HK-2 (cell line): ENCODE results near the gene TNPO3.
"Not testable (repeated sequence)": the region's sequence is repeated elsewhere in the genome, so short reads cannot be mapped to it uniquely, and the experiment has no call there.

Experiments
- DNase-seq: peaks from one replicate; pipeline ENCODE4 v3.0.0-alpha.2; 2018; ENCODE audit not compliant: unreplicated experiment

TNPO3 gene

DNA sequence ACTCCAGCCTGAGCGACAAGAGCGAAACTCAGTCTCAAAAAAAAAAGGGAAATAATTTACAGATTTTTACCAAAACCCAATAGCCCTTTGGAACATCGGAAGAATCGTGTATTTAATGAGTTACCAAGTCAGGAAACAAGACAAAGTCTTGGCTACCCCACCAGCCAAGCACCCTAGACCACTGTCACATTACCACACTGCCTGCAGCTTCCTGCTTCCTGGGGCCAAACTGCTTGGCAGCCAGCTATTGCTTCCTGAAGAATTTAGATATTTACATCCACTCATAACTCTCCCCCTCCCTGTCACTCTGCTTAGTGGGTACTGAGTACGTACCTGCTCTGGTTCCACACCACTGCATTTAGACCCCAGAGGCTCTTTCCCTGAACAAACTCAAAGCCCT, 14.1 kb upstream of the TNPO3 start:
- no peak for DNase-seq

DNA sequence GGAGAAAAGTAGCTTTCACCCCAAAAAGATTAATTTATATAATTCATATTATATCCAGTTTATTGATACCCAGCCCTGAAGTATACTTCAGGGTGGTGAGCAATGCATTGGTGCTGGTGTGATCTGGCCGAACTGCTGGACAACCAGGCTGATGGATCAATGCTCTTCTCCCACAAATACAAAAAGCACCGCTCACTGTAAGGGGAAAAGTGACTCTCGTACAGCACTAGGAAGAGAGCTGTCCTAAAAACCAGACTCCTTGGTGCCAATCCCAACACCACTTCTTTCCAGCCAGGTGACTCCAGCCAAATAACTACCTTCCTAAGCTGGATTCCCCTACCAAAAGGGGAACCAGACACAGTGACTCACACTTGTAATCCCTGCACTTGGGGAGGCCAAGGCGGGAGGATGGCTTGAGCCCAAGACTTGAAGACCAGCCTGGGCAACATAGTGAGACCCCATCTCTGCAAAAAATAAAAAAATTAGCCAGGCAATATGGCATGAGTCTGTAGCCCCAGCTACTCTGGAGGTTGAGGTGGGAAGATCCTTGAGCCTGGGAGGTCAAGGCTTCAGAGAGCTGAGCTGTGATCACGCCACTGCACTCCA, 13.1 kb upstream of the TNPO3 start:
- DNase-seq = no peak

DNA sequence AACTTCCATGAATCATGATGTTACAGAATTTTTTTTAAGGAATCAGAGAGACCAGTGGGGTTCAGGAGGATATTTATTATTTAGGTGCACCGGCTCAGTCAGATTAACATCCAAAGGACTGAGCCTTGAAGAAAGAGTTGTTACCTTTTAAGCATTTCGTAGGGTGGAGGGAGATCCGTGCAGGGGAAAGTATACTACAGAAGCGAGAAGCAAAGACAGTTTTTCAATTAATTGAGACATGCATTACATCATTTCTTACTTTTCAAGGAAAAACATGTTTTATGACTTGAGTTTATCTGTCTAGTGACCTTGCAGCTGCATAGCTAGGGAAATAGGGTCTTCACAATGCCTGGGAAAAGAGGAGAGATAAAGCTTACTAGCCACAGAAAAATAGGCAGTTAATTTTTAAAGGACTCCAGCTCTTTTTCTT, 12.2 kb upstream of the TNPO3 start:
- not testable (repeated sequence) for DNase-seq

DNA sequence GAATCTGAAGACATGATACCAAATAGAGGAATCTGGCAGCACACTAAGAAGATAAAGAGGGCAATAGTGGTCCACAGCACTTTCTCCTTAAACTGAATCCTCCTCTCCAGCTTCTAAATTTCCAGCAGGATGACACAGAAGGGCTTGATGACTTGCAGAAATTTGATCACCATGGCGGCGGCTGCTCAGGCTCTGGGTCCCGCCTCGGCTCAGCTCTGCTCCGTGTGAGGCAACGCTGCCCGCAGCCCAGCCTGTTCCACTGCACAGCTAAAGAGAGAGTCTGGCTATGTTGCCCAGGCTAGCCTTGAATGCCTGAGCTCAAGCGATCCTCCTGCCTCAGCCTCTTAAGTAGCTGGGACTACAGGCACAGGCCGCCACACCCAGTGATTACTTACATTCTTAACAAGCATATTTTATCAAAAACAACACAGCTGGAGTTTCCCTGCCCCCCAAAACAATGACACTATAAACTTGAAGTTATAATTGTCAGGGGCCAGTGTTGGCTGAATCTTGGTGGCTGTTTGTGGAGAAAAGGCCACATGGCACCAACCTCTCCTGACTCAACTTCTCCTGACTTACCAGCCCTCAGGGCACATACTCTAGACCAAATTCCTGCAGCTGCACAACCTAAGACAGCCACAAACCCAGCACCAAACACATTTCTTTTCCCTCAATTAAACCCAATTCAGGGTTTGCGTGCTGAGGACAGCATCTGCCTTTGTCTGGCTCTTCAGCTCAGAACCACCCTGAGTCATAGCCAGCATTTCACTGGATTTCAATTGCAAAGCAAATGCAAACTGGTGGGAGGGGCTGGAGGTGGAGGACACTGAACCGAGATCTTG, 11.6 kb upstream of the TNPO3 start:
- DNase-seq = no peak

DNA sequence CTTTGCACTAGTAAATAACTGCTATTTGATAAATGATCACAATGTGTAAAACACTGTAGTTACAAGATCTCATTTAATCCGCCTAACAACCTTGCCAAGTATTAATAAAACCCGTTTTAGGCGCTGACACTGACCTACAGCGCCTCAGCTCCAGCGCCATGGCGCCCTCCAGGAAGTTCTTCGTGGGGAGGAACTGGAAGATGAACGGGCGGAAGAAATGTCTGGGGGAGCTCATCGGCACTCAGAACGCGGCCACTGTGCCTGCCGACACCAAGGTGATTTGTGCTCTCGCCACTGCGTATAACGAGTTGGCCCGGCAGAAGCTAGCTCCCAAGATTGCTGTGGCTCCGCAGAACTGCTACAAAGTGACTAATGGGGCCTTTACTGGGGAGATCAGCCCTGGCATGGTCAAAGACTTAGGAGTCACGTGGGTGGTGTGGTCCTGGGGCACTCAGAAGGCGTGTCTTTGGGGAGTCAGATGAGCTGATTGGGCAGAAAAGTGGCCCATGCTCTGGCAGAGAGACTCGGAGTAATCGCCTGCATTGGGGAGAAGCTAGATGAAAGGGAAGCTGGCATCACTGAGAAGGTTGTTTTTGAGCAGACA, 1.1 kb upstream of the TNPO3 start:
- DNase-seq = no peak

DNA sequence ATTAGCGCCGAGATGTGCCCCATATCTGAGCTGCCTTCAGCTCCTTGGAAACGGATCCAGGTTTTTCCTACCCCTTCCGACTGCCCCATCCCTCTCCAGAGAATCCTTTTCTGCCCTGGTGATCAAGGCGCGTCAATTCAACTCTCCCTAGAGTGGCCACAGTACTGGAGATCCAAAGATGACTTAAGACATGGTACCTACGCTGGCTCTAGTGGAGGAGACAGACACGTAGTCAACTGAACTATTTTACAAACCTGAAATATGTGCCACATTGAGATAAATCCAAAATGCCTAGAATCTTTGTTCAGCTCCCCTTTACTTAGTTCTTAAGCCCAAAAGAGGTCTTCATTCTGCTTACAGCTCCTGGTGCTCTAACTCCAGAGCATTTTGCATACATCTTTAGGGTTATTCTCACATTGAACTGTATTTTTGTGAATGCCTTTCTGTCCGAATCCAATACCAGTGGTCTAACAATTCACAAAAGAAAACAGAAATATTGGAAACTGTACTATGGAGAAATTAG, 444 bp upstream of the TNPO3 start:
- no peak for DNase-seq

DNA sequence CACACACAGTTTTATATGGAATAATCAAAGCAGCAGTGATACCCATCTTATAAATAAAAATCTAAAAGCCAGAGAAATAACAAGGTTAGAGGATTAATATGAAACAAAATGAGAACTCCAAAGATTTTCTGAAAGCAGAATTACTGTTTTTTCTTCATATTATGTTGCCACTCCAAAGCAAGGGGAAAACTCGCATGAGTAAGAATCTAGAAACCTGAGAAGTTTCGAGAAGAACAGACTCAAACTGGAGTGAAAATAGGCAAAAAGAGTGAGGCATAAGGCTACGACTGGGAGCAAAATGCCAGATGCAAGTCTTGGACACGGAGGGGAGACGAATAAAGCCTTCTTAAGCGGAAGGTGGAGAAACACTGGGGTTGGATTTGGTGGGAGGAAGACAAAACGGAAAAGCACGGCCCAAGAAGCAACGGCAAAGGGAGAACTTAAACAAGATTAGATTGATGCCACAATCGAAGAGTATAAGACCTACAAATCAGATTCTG, 923 bp downstream of the TNPO3 start:
- DNase-seq = no peak

DNA sequence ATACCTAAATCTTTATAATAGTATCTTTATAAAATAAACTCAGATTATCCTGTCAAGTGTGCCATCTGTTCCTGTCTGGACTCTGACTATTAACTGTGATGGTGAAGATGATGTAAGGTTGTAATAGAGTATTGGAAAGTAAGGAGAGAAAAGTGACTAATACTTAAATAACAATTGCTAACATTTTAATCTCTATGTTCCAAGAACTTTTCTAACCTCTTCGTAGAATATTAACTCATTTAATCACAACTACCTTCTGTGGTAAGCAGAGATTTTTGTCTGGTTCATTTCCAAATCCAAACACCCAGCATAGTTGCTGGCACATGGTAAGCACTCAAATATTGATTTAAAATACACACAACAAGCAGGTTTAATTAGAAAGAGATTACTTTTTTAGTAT, 2.5 kb downstream of the TNPO3 start:
- DNase-seq = no peak

DNA sequence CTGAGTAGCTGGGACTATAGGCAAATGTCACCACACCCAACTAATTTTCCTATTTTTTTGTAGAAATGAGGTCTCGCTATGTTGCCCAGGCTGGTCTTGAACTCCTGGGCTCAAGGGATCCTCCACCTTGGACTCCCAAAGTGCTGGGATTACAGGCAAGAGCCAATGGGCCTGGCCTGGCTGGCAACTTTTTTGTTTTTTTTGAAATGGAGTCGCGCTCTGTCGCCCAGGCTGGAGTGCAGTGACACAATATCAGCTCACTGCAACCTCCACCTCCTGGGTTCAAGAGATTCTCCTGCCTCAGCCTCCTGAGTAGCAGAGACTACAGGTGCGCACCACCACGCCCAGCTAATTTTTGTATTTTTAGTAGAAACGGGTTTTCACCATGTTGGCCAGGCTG, 3.5 kb downstream of the TNPO3 start:
- not testable (repeated sequence) for DNase-seq

DNA sequence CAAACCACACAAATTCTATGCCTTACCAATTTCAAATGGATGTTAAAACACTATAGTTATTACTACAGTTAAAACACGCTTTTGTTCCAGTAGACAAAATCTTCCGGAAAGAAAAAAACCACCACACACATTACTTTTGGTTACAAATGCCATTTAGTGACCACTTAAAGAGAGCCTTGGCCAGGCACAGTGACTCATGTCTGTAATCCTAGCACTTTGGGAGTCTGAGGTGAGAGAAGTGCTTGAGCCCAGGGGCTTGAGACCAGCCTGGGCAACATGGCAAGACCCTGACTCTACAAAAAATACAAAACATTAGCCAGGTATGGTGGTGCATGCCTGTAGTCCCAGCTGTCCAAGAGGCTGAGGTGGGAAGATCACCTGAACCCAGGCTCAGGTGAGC, 7.2 kb downstream of the TNPO3 start:
- DNase-seq = no peak

DNA sequence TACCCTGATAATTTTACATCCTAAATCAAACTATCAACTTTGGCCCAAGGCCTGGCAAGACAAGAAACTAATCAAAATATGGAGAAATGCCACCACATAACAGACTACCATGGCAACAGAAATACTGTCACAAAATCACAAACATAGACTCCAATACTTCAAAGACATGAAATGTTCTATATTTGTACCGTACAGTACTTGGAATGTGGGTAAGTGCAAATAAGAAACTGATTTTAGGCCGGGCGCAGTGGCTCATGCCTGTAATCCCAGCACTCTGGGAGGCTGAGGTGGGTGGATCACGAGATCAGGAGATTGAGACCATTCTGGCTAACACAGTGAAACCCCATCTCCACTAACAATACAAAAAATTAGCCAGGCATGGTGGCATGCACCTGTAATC, 9.2 kb downstream of the TNPO3 start:
- no peak for DNase-seq

DNA sequence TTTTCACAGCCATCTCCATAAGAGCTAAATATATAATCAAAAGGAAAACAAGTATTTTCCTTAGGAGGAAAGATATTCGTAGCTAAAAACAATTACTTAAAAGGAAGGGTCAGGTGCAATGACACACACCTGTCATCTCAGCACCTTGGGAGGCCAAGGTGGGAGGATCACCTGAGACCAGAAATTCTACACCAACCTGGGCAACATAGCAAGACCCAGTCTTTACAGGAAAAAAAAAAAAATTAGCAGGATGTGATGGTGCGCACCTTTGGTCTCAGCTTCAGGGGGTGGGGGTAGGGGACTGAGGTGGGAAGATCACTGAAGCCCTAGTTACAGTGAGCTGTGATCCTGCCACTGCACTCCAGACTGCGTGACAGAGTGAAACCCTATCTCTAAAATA, 11.9 kb downstream of the TNPO3 start:
- DNase-seq = no peak

DNA sequence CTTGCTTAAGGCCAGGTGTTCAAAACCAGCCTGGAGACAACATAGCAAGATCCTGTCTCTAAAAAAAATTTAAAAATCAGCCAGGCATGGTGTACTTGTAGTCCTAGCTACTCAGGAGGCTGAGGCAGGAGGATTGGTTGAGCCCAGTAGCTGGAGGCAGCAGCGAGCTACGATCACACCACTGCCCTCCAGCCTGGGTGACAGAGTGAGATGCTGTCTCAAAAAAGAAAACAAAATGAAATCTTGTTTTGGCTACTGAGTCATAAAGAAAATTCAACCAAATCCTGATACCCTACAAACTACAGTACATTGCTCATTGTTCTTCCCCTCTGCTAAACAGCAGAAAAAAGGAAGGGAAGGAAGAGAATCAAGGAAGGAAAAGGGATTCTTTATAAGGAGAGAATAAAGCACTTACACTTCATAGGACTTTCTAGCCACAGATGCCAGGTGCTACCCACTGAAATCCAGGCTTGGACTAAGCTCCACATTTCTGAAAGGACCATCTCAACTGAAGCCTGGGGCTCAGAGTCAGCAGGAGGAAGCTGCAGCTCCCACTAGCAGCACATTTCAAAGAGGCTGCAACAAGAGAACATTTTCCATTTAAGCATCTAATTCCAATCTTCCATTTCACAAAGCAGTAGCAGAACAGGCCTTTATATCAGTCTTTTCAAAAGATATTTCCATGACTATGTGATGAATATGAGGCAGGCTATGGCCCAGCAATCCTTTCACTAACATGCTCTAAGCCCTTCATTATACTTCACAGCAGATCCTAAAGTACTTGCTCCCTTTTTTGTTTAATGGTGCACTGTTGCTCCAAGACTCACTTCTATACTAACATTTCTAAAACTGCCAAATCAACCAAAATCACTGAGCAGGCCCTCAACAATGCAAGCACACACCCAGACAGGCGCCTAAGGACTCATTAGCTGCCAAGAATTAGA, 13.5 kb downstream of the TNPO3 start:
- DNase-seq = no peak

DNA sequence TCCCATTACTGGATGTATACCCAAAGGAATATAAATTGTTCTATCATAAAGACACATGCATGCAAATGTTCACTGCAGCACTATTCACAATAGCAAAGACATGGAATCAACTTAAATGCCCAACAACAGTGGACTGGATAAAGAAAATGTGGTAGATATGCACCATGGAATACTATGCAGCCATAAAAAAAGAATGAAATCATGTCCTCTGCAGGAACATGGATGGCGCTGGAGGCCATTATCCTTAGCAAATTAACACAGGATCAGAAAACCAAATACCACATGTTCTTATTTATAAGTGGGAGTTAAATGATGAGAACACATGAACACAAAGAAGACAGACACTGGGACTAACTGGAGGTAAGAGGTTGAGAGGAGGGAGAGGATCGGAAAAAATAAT, 16.4 kb downstream of the TNPO3 start:
- DNase-seq = not testable (repeated sequence)

DNA sequence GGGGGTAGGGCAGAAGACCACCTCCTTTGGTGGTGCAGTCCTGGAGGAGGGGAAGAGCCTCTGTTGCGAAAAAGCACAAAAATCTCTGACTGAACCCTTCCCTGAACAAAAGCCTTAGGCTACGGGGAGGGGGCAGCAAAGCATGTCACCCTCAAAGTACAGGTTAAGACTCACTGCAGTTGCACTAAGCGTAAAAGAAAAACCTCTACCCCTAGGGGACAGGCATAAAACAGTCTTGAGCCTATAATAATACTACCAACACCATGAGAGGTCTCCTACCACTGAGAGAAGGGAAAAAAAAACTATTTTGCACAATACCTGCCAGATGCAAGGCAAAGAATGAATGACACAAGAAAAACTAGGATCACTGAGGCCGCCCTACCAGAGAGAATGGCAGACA, 17.3 kb downstream of the TNPO3 start:
- no peak for DNase-seq

DNA sequence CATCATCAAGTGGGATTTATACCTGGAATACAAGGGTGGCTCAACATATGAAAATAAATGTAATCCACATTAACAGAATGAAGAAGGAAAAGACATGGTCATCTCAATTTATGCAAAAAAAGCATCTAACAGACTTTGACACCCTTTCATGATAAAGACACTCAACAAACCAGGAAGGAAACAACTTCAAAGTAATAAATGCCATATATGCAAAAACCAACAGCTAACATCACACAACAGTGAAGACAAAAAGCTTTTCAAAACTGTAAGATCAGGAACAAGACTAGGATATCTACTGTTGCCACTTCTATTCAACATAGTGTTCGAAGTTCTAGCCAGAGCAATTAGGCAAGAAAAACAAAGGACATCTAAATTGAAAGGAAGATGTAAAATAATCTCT, 22.9 kb downstream of the TNPO3 start:
- DNase-seq = no peak

DNA sequence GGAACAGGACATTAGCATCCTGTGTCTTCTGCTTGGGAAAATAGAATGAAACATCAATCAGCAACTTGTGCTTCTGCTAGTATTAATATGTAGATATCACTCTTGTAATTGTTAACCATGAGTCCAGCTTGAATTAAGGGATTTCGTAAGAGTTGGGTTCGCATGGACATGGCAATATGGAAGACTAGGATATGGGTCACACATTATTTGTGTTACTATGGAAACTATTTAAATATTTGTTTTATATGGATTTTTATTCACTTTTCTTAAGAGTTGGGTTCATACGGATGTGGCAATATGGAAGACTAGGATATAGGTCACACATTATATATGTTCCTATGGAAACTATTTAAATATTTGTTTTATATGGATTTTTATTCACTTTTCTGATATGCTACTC, 24.5 kb downstream of the TNPO3 start:
- no peak for DNase-seq

DNA sequence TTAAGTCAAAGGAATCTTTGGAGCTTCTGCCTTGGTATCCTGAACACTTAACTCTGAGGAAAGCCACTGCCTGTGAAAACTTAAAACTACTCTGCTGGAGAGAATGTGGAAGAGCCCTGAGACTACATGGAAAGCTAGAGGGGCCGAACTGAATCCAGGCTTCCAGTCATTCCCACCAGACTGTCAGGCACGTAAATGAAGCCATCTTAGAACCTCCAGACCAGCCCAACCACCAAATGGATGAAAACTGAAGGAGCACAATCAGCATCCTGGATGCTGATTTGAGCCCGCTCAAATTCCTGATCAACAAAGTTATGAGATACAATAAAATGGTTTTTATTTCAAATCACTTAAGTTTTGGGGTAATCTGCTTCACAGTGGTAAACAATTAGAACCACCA, 30.8 kb downstream of the TNPO3 start:
- no peak for DNase-seq

DNA sequence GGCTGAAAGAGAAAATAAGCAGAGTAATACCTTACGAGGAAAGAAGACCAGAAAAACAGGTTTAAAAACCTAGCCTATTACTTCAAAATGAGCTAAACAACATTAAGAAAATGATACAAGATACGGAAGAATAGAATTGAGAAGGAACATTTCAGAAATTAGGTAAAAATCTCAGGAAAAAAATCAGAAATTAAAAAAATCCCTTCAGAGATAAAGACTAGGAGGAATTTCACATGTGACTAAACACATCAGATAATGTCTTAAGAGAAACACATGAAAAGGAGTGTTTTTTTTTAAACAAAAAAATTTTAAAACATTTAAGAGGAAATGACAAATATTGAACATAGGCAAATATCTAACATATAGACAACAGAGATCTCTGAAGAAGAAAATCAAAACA, 33.3 kb downstream of the TNPO3 start:
- DNase-seq = no peak

DNA sequence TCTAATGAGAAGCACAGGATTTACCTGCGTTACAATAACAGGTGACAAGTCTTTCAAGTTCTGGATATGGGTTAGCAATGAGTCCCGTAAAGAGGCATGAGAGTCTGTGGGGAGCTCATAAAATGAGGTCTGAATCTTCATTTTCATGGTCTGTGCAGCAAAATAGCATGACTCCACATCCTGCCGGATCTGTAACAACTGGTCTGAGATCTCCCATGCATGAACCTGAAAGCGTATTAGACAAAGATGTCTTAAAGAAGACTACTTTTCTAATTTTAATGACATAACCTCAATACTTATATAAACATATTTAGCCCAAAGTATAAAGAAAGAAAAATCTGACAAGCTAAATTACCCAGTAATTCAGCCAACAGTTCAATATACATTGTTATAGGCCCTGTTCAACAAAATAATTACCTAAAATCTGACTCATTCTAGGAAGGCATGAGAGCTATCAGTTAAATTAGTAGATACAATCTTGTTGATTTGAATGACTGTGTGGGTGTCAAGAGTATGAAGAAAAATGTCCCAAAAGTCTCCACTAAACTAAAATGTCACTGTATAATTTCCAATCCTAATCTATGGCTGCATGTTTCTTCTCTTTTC, 36.9 kb downstream of the TNPO3 start:
- DNase-seq = no peak

DNA sequence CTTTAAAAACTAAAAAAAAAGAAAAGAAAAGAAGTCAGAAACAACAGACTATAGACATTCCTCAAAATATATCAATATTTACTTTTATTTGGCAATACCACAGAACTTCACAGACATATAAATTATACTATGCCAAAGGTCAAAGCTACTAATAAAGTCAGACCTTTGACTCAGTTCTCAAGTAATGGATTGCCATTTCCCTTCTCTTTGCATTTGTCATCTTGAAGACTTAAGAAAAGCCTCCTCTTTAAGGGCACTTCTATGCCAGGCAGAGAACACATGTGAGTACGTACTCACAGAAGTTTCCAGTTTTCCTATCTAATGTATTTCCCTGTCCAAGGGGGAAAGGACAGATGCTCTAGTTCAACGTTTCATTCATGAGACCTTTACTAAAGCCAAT, 37.6 kb downstream of the TNPO3 start:
- DNase-seq = no peak
